PC-3 (cell line): ENCODE results near the gene PCSK2. TPM values are rescaled to one million over a fixed set of nuclear protein-coding genes. Genes with fewer than 3 reads are reported as not detected.

Experiments used
- ATAC-seq: fragments of 200-7000 bp; cut with Tn5 transposase; 2 replicates; pipeline ENCODE4 v1.9.1; 2020; ENCODE audit warnings: mild to moderate bottlenecking, moderate library complexity
- BruUV-seq: library from RNA; stranded (reverse); fragments of 400-500 nt; replicated peaks from 2 replicates; lab custom pipeline; 2021; lab: Mats Ljungman, UMichigan
- CTCF ChIA-PET: fragments of 300-600 bp; sonication (Branson Sonifier 250); formaldehyde crosslinking; loops from one replicate; lab custom pipeline; 2022; ENCODE audit warnings: antibody characterized with exemption; lab: Charles Lee
- POLR2A ChIA-PET: fragments of 300-600 bp; sonication (Branson Sonifier 250); formaldehyde crosslinking; loops from one replicate; lab custom pipeline; 2022; ENCODE audit warnings: antibody characterized with exemption; ENCODE audit not compliant: unreplicated experiment; lab: Charles Lee
- DNase-seq: peaks from one replicate; pipeline ENCODE4 v3.0.0-alpha.2; 2015
- H2AFZ ChIP-seq: fragments of 300-600 bp; sonication (generic); 2 replicates; pipeline ENCODE4 v1.6.0; 2016; ENCODE audit warnings: antibody characterized with exemption, low read length
- H3F3A ChIP-seq: fragments of 300-600 bp; sonication (generic); one replicate; pipeline ENCODE4 v1.6.0; 2017; ENCODE audit warnings: antibody characterized with exemption, low read length, control low read depth, mild to moderate bottlenecking; ENCODE audit not compliant: unreplicated experiment
- H3K27ac ChIP-seq: fragments of 300-600 bp; sonication (generic); 2 replicates; pipeline ENCODE4 v1.5.1; 2016; ENCODE audit warnings: mild to moderate bottlenecking, low read length
- H3K27me3 ChIP-seq: fragments of 300-600 bp; sonication (generic); 2 replicates; pipeline ENCODE4 v1.6.1; 2016; ENCODE audit warnings: low read length, mixed read lengths
- H3K36me3 ChIP-seq: fragments of 300-600 bp; sonication (generic); 2 replicates; pipeline ENCODE4 v1.6.1; 2016; ENCODE audit warnings: low read depth, mixed run types, low read length, mixed read lengths
- H3K4me1 ChIP-seq: fragments of 300-600 bp; sonication (generic); 2 replicates; pipeline ENCODE4 v1.5.1; 2016; ENCODE audit warnings: low read length; ENCODE audit not compliant: insufficient read depth
- H3K4me2 ChIP-seq: fragments of 300-600 bp; sonication (generic); 2 replicates; pipeline ENCODE4 v1.6.0; 2016; ENCODE audit warnings: low read length
- H3K4me3 ChIP-seq: fragments of 300-600 bp; sonication (generic); 2 replicates; pipeline ENCODE4 v1.5.1; 2016; ENCODE audit warnings: mild to moderate bottlenecking, low read length, mixed read lengths
- H3K79me2 ChIP-seq: fragments of 300-600 bp; sonication (generic); 2 replicates; pipeline ENCODE4 v1.6.1; 2017; ENCODE audit warnings: low read length, mixed read lengths
- H3K9ac ChIP-seq: fragments of 300-600 bp; sonication (generic); 2 replicates; pipeline ENCODE4 v1.6.0; 2016; ENCODE audit warnings: mild to moderate bottlenecking, low read length
- H3K9me2 ChIP-seq: fragments of 300-600 bp; sonication (generic); replicated peaks from 2 replicates; pipeline ENCODE4 v1.6.1; 2016; ENCODE audit warnings: mixed run types, low read length, mixed read lengths
- H3K9me3 ChIP-seq: fragments of 300-600 bp; sonication (generic); 2 replicates; pipeline ENCODE4 v1.6.1; 2016; ENCODE audit warnings: low read length, mixed read lengths
- H4K20me1 ChIP-seq: fragments of 300-600 bp; sonication (generic); 2 replicates; pipeline ENCODE4 v1.6.1; 2016; ENCODE audit warnings: low read length, mixed read lengths
- EZH2 ChIP-seq: fragments of 300-600 bp; sonication (generic); IDR thresholded peaks from one replicate; pipeline ENCODE4 v1.6.1; 2017; ENCODE audit warnings: antibody characterized with exemption, mild to moderate bottlenecking, low read length; ENCODE audit not compliant: unreplicated experiment
- EZH2phosphoT487 ChIP-seq: fragments of 300-600 bp; sonication (generic); IDR thresholded peaks from 2 replicates; pipeline ENCODE4 v1.6.1; 2018; ENCODE audit warnings: mild to moderate bottlenecking, antibody characterized with exemption, low read length, borderline replicate concordance
- intact Hi-C: fragments of 100-400 bp; cut with micrococcal nuclease; formaldehyde crosslinking; loops from 2 replicates; pipeline ENCODE4 v1.9.0; 2023
- total RNA-seq: library from RNA; depleted of rRNA; stranded (reverse); fragments of >200 nt; gene quantifications from 2 replicates; pipeline ENCODE4 v1.2.3, GENCODE V29; 2014
- TF ChIP-seq, protein P1 (sequence below): fragments of 300-600 bp; sonication (generic); conservative IDR thresholded peaks from 2 replicates; pipeline ENCODE4 v1.5.1; 2017; ENCODE audit warnings: antibody characterized with exemption, low read depth, mild to moderate bottlenecking, low read length

PCSK2 gene
- total RNA-seq, 1 experiment from 2014 or later: not detected

GRCh38 chr20:17445543-17445942 is 218.7 kb downstream of the PCSK2 start:
- H3K9ac ChIP-seq: no peak overlapping the region
- no TSS peak for BruUV-seq
- H2AFZ ChIP-seq: no peak overlapping the region
- no peak overlapping the region for H3K4me3 ChIP-seq
- H3K79me2 ChIP-seq: no peaks in the 10 kb centered on the region
- TF ChIP-seq EZH2phosphoT487 (no peak), EZH2 (no peak)
- TF ChIP-seq, protein P1, sequence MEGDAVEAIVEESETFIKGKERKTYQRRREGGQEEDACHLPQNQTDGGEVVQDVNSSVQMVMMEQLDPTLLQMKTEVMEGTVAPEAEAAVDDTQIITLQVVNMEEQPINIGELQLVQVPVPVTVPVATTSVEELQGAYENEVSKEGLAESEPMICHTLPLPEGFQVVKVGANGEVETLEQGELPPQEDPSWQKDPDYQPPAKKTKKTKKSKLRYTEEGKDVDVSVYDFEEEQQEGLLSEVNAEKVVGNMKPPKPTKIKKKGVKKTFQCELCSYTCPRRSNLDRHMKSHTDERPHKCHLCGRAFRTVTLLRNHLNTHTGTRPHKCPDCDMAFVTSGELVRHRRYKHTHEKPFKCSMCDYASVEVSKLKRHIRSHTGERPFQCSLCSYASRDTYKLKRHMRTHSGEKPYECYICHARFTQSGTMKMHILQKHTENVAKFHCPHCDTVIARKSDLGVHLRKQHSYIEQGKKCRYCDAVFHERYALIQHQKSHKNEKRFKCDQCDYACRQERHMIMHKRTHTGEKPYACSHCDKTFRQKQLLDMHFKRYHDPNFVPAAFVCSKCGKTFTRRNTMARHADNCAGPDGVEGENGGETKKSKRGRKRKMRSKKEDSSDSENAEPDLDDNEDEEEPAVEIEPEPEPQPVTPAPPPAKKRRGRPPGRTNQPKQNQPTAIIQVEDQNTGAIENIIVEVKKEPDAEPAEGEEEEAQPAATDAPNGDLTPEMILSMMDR: no peak
- H3K36me3 ChIP-seq: no peaks in the 10 kb centered on the region
- no peak for DNase-seq
- H3K27me3 ChIP-seq: peaks cover 83% of the 10 kb centered on the region
- no peak overlapping the region for H3K27ac ChIP-seq
- H3K4me2 ChIP-seq: no peak overlapping the region
- H3K9me2 ChIP-seq: no peaks in the 10 kb centered on the region
- ATAC-seq: no peak
- no peaks in the 10 kb centered on the region for H4K20me1 ChIP-seq
- no peaks in the 10 kb centered on the region for H3K9me3 ChIP-seq
- POLR2A ChIA-PET: interaction anchor here (0.6 kb wide), 1 partner anchor 613 kb away, joined by 11 read pairs; no protein-coding TSS in a partner anchor
- no peaks in the 10 kb centered on the region for H3F3A ChIP-seq
- CTCF ChIA-PET: no interaction called here
- intact Hi-C loops: no loop called here
- H3K4me1 ChIP-seq: no peaks in the 10 kb centered on the region

DNA sequence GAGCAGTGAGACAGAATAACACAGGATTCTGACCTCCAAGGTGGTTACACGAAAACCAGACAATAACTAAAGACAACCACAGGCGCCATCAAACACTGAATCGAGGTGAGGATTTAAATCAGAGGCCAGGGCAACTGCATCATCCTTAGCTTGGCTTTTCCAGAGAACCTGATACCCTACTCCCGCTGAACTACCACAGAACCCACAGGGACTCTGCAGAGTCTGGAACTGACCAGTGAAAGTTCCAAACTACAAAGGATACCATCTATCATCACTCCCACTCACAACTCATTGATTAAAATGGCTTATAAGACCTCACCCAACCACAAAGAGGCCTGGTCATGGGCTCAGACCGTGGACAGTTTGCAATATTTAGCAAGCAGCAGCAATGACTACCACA is 219.3 kb downstream of the PCSK2 start:
- Histone ChIP-seq H3K9me3 (no peaks in the 10 kb centered on the region), H3K79me2 (no peaks in the 10 kb centered on the region), H3K27me3 (peaks cover 83% of the 10 kb centered on the region), H2AFZ (no peak overlapping the region), H3K9ac (no peak overlapping the region), H3F3A (no peaks in the 10 kb centered on the region), H3K27ac (no peak overlapping the region), H3K36me3 (no peaks in the 10 kb centered on the region), H4K20me1 (no peaks in the 10 kb centered on the region), H3K4me1 (no peaks in the 10 kb centered on the region), H3K9me2 (no peaks in the 10 kb centered on the region), H3K4me2 (no peak overlapping the region), H3K4me3 (no peak overlapping the region)
- no TSS peak for BruUV-seq
- TF ChIP-seq EZH2: no peak
- ATAC-seq (no peak), DNase-seq (no peak)
- intact Hi-C loops: no loop called here
- ChIA-PET POLR2A (no interaction called here), CTCF (no interaction called here)

DNA sequence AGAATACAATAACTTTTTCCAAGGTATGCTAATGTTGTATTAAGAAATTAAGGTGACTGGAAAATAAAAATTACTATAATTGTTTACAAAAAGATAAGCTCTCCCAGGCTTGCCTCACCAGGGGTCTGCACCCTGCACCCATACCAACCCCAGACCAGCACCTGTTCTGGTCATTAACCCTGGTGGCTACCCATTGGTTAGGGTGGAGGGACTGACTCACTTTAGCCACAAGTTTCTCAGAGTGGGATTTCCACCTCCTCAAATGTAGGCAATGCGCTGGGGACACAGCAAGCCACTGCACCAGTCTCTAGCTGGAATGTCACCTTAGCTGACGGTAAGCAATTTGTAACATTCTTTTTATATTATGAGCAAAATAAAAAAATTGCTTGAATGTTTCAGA is 221.2 kb downstream of the PCSK2 start:
- TF ChIP-seq, protein P1: no peak
- TF ChIP-seq EZH2phosphoT487: no peak
- H3K9me3 ChIP-seq: no peaks in the 10 kb centered on the region
- POLR2A ChIA-PET: no interaction called here
- intact Hi-C loops: no loop called here
- no peaks in the 10 kb centered on the region for H3K4me1 ChIP-seq
- no TSS peak for BruUV-seq
- CTCF ChIA-PET: no interaction called here
- no peaks in the 10 kb centered on the region for H3F3A ChIP-seq
- peaks cover 82% of the 10 kb centered on the region for H3K27me3 ChIP-seq
- no peaks in the 10 kb centered on the region for H4K20me1 ChIP-seq
- H3K79me2 ChIP-seq: no peaks in the 10 kb centered on the region
- no peaks in the 10 kb centered on the region for H3K36me3 ChIP-seq
- ATAC-seq: no peak
- H3K4me3 ChIP-seq: no peak overlapping the region
- no peak overlapping the region for H3K9ac ChIP-seq
- no peak overlapping the region for H2AFZ ChIP-seq
- no peaks in the 10 kb centered on the region for H3K9me2 ChIP-seq
- no peak for DNase-seq
- H3K4me2 ChIP-seq: no peak overlapping the region
- no peak overlapping the region for H3K27ac ChIP-seq
